Stimulated activated CD8-positive, alpha-beta memory T cell treated with anti-CD3 and anti-CD28 coated beads, Interleukin-4, amount 100 ng/mL, for 48 hours (primary cell): ENCODE results near the gene BSN.

Source experiments
- DNase-seq: peaks from one replicate; pipeline ENCODE4 v3.0.0-alpha.2; 2020

Gene BSN

DNA sequence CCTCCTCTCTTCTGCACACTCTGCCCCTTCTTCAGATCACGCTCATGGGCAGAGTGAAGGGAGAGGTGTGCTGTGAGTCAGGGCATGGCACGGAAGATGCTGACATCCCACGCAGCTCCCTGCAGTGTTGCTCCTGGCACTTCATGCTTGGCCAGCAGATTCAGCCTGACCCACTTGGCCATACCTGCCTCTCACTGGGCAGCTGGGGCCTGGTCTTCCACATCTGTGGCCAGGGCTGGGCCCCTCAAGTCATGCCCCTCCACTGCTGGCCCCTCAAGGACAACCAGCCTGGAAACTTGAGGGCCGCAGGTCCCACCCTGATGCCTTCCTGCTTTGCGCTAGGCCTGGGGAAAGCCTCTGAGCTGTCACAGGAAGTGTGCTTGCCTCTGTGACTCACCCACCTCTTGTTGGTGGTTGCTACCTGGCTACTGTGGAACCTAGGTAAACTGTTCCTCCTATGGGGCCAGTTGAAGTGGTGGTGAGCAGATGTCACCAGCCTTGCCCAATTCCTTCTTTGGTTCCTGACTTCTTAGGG lies 48.7 kb downstream of the BSN start:
- peak; percentile 69 for DNase-seq

DNA sequence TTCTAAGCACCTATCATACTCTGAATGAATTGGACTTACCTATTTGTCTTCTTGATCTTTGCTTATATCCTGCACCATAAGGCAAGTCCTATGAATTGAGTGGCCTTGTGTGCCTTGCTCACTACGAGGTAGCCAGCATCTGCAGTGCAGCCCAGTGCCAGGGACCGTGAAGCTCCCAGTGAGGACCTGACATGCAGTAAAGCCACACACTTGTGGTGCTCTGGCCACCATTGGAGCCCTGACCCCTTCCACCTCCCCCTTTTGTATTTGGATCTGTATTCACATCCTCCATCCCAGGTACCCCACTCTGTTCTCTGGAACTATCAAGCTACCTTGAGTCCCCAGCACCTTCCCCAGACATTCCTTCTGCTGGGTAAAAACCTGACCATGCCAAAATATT lies 52.1 kb downstream of the BSN start:
- DNase-seq, result no peak

DNA sequence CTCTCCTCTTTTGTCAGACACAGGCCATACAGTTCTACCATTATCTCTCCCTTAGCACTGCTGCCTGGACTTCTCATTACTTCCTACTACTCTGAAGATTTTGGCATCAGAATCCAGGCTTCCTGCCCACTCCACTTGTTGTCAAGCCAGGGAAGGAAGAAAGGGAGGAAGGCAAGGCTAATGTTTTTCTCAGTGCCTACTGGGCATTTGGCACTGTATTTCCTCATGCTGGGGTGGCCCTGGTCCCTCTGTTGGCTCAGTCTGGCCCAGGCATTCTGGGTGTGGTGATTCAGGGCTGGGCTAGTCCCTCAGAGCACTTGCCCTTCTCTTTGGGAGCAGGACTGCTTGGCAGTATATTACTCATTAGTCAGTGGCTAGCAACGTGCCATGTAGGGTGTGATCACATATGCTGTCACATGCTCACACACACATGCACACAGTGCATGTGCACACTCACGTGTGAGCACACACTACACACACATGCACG lies 52.9 kb downstream of the BSN start:
- DNase-seq, result no peak

GRCh38 chr3:49607796-49608195 lies 53.5 kb downstream of the BSN start:
- DNase-seq, result no peak

GRCh38 chr3:49609314-49609713 lies 55.0 kb downstream of the BSN start:
- DNase-seq, result no peak

GRCh38 chr3:49609815-49610214 lies 55.5 kb downstream of the BSN start:
- no peak for DNase-seq

- no peak for DNase-seq
Measured at GRCh38 chr3:49610666-49611280, 56.5 kb downstream of the BSN start.

GRCh38 chr3:49611291-49611690 lies 57.0 kb downstream of the BSN start:
- DNase-seq, result no peak

DNA sequence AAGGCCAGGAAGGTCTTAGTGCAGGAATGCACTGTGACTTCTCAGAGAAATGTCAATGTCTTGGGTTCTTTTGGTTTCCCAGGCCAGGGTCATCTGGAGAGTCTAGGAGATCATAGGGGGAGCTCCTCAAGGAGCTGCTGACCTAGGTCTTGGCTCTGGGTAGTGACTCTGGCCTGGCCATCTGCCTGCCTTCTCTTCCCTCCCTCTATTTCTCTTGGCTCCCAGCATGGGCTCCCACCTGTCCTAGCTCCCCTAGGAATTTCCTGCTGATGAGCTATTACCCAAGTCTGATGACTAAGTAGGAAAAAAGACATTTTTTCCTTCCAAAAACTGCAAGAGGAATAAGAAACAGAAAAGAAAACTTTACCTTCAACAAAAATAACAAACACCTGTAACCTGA lies 57.4 kb downstream of the BSN start:
- DNase-seq, result no peak

DNA sequence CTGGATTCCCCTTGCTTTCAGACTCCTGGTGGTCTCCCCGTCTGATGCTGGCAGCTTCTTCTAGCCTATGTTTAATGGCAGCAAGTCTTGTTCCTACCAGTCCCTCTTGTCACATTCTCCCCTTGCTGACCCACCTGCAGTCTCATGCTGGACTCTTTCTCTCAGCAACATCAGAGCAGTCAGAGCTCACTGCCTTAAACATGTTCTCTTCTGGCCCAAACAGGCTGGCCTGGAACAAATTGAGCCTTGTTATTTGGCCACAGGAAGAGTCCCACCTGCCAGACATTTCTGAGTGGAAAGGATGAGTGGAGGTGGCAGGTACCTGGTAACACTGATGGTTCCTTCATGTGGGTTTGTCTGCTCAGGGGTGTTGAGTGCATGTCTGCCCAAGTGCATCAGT lies 60.7 kb downstream of the BSN start:
- no peak for DNase-seq

DNA sequence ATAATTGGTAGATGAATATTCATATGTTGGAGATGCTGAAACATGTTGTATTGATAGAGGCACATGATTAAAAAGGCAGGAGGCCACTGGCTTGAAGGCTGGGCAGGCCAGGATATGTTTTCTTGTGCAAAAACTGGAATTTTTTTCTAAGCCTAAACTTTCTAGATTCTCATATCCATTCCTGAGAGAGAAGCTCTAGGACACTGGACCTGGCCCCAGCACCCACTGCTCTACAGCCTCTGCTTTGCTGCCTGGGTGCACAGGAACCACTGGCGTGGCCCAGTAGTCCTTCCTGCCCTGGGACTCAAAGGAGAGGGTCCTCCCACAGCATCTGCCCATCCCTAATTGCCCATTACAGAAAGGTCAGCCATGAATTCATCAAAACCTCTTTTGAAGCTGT lies 61.8 kb downstream of the BSN start:
- DNase-seq, result no peak

- no peak for DNase-seq
Measured at GRCh38 chr3:49616491-49616941, 62.2 kb downstream of the BSN start.

- DNase-seq, result no peak
Measured at GRCh38 chr3:49617390-49618013, 63.2 kb downstream of the BSN start.

DNA sequence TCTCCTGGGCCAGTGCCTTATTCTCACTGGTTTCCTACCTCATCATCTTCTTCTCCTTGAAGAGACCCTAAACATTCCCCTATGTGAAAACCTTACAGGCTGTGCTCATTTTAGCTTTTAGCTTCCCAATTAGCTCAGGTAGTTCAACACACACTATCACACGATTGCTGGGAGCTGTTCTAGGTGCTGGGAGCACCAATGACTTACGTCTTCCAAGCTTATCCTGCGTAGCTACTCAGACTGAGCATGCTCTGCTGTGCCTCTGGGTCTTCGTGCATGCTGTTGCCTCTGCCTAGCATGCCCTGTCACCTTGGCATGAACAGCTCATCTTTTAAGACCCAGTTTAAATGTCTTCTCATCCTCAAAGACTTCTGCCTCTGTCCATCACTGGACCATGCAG lies 64.1 kb downstream of the BSN start:
- DNase-seq, result no peak

- DNase-seq, result no peak
Measured at GRCh38 chr3:49619649-49620048, 65.4 kb downstream of the BSN start.

DNA sequence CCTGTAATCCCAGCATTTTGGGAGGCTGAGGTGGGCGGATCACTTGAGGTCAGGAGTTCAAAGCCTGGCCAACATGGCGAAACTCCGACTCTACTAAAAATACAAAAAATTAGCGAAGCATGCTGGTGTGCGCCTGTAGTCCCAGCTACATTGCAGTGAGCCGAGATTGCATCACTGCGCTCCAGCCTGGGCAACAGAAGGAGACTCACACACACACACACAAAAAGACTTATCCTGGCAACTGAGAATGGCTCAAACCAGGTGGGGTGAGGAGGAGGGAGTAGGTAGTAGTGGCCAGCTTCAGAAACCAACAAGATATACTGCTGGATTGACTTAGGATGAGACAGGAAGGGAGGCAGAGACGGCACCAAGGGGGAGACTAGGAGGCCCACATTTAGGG lies 66.5 kb downstream of the BSN start:
- no peak for DNase-seq

DNA sequence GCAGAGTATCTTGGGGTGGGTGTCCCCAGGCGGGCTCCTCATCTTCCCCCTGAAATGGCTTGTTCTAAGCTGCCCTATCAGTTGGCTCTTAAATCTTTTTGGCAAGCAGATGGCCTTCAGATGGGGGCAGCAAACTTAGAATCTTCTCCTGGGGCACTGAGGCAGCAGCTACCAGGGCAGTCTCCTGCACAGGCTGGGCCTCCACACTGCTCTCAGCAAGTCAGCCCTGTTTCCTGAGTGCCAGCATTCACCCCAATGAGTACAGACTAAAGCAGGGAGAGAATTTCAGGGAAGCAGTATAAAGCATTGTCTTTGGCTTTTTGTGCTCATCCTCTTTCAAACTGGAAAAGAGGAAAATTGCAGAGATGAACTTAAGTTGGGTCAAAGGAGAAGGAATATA lies 68.8 kb downstream of the BSN start:
- no peak for DNase-seq

DNA sequence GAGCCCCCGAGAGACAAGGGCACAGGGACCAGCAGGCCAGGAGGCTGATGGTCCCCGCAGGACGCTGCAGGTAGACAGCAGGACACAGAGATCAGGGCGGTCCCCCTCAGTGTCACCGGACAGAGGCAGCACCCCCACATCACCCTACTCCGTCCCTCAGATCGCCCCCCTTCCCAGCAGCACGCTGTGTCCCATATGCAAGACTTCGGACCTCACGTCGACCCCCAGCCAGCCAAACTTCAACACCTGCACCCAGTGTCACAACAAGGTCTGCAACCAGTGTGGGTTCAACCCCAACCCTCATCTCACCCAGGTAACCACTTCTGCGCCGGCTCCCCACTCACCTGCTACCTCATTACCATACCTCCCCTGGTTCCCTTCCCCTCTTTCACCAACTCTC lies 70.8 kb downstream of the BSN start:
- no peak for DNase-seq

- peak; percentile 30 for DNase-seq
Measured at GRCh38 chr3:49626101-49626581, 71.9 kb downstream of the BSN start.

GRCh38 chr3:49626796-49627195 lies 72.5 kb downstream of the BSN start:
- DNase-seq, result no peak

DNA sequence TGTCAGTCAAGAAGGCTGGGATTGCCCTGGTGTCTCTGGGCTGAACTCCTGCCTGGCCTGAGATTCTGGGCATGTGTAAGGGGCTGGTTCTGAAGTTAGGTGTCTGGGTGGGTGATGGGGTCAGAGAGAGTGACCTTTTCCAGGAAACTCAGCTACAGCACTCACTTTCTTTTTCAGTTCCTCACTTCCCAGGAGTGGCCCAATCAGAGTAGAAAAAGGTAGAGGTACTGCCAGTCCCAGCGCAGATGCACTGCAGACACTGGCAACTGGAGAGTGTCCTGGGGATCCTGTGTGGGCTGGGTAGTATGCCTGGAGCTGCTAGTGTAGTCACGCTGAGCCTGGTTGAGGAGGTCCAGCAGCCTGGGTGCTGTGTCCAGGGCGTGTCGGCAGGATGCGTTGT lies 73.4 kb downstream of the BSN start:
- DNase-seq, result no peak

DNA sequence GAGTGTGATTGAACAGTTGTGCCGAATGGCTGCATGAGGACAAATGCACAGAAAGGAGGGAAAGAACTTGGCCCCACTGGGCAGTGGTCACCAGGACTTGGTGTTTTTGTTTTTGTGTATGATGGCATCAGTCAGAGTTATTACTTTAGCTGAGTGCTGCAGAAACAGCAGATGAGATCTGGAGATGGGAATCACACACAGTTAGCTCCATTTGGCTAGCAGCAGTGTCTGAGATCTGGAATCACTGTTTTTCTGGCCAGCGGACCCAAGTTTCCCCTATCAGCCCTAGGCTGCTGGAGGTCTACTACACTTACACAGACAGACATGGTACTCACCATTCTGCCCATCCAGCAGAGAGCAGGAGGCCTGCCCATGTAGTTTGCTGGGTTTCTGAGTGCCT lies 74.0 kb downstream of the BSN start:
- DNase-seq, result no peak

GRCh38 chr3:49629451-49629850 lies 75.2 kb downstream of the BSN start:
- no peak for DNase-seq

DNA sequence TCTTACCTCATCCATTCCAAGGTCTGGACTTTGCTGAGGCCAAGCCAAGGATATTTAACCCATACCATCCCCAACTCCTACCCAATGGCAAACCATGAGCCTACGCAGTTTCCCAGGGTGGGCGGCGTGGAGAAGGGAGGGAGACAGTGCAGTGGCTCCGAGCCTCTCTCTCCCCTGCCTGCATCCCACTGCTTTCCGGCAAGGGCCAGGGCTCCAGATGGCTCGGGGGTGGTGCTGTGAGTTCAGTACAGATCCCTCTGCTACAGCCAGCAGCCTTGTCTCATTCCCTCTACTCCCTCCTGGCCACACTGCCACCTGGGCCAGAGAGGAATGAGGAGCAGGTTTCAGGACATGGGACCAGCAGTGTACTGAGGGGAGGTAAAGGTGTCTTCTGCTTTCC lies 75.6 kb downstream of the BSN start:
- no peak for DNase-seq

- DNase-seq, result no peak
Measured at GRCh38 chr3:49630784-49631183, 76.5 kb downstream of the BSN start.
